Keratinocyte (primary cell): ENCODE measurements around the gene CFAP77. TPM values are rescaled to one million over a fixed set of nuclear protein-coding genes. Genes with fewer than 3 reads are reported as not detected.

Experiments used
- DNase-seq: peaks from one replicate; pipeline ENCODE4 v3.0.0-alpha.2; 2011; ENCODE audit warnings: low read depth, missing footprints, low spot score
- FAIRE-seq: peaks from 2 replicates; lab custom pipeline; 2011; peaks lifted over from hg19 to GRCh38; lab: Jason Lieb, UNC
- H2AFZ ChIP-seq: 2 replicates; pipeline ENCODE4 v1.6.0; 2012; ENCODE audit warnings: low read length, control low read depth, inconsistent platforms; ENCODE audit not compliant: control insufficient read depth
- H3K27ac ChIP-seq: 2 replicates; pipeline ENCODE4 v1.5.1; 2011; ENCODE audit warnings: low read length; ENCODE audit not compliant: control insufficient read depth, insufficient read depth
- H3K27me3 ChIP-seq: 3 replicates; pipeline ENCODE4 v1.6.0; 2011; ENCODE audit warnings: low read length; ENCODE audit not compliant: control insufficient read depth, insufficient read depth; ENCODE audit errors: extremely low read depth
- H3K36me3 ChIP-seq, 2 experiments: 2 replicates in 1 of 2; 3 replicates in 1 of 2; pipeline ENCODE4 v1.5.1; 2011; ENCODE audit warnings: low read length in 2 of 2, mild to moderate bottlenecking in 1 of 2; ENCODE audit not compliant: control insufficient read depth in 2 of 2, insufficient read depth in 2 of 2; ENCODE audit errors: extremely low read depth in 1 of 2
- H3K4me1 ChIP-seq: 3 replicates; pipeline ENCODE4 v1.5.1; 2011; ENCODE audit warnings: low read length; ENCODE audit not compliant: control insufficient read depth, insufficient read depth; ENCODE audit errors: extremely low read depth
- H3K4me2 ChIP-seq: 3 replicates; pipeline ENCODE4 v1.6.0; 2011; ENCODE audit warnings: low read depth, low read length; ENCODE audit not compliant: control insufficient read depth, insufficient read depth; ENCODE audit errors: extremely low read depth
- H3K4me3 ChIP-seq, 3 experiments: fragments of 200-600 bp in 1 of 3; sonication (generic) in 1 of 3; 2 replicates in 2 of 3; 3 replicates in 1 of 3; pipeline ENCODE4 v1.5.1; 2011 to 2016; ENCODE audit warnings: low read length in 3 of 3, mild to moderate bottlenecking in 3 of 3, control low read depth in 2 of 3, inconsistent platforms in 1 of 3, low read depth in 1 of 3, mixed read lengths in 1 of 3, mixed run types in 1 of 3, moderate library complexity in 1 of 3; ENCODE audit not compliant: control insufficient read depth in 2 of 3, insufficient read depth in 2 of 3; ENCODE audit errors: extremely low read depth in 1 of 3
- H3K79me2 ChIP-seq: 2 replicates; pipeline ENCODE4 v1.6.0; 2012; ENCODE audit warnings: low read length; ENCODE audit not compliant: control insufficient read depth, insufficient read depth
- H3K9ac ChIP-seq: 3 replicates; pipeline ENCODE4 v1.6.0; 2011; ENCODE audit warnings: low read length; ENCODE audit not compliant: control insufficient read depth, insufficient read depth; ENCODE audit errors: extremely low read depth
- H3K9me1 ChIP-seq: 3 replicates; pipeline ENCODE4 v1.6.0; 2011; ENCODE audit warnings: low read length; ENCODE audit not compliant: control insufficient read depth, insufficient read depth; ENCODE audit errors: extremely low read depth
- H3K9me3 ChIP-seq: 2 replicates; pipeline ENCODE4 v1.5.1; 2012; ENCODE audit warnings: low read depth, low read length; ENCODE audit not compliant: control insufficient read depth
- H4K20me1 ChIP-seq: 3 replicates; pipeline ENCODE4 v1.6.0; 2011; ENCODE audit warnings: low read length; ENCODE audit not compliant: control insufficient read depth, insufficient read depth; ENCODE audit errors: extremely low read depth
- CTCF ChIP-seq, 3 experiments: IDR thresholded peaks in 1 of 3; conservative IDR thresholded peaks in 1 of 3; optimal IDR thresholded peaks in 1 of 3; 2 replicates in 2 of 3; 3 replicates in 1 of 3; pipeline versions ENCODE3 to v1.5.1; 2011; ENCODE audit warnings: low read length in 3 of 3, mild to moderate bottlenecking in 3 of 3, moderate library complexity in 2 of 3, control low read depth in 1 of 3, inconsistent platforms in 1 of 3; ENCODE audit not compliant: insufficient read depth in 2 of 3; ENCODE audit errors: extremely low read depth in 1 of 3
- EZH2 ChIP-seq: IDR thresholded peaks from one replicate; pipeline ENCODE4 v1.6.1; 2012; ENCODE audit warnings: inconsistent platforms, mild to moderate bottlenecking, low read length, moderate library complexity
- dilution Hi-C: fragments of 300-500 bp; cut with MboI; formaldehyde crosslinking; loops from one replicate; pipeline ENCODE4 v1.7.0; 2020; ENCODE audit warnings: low sequenced_read_pairs; ENCODE audit not compliant: extremely low pct_ligation_motif_present
- polyA plus RNA-seq, 5 experiments: library from polyadenylated mRNA; depleted of rRNA in 3 of 5; stranded (reverse) in 3 of 5; stranded (forward) in 1 of 5; unstranded in 1 of 5; fragments of >200 nt; gene quantifications; 1 replicate in 1 of 5; 2 replicates in 3 of 5; 3 replicates in 1 of 5; pipeline versions ENCODE4 v1.2.1 to v1.2.3, GENCODE V29; 2011 to 2012; ENCODE audit warnings: missing spikeins in 2 of 5, low read depth in 1 of 5, low replicate concordance in 1 of 5

The CFAP77 gene
- polyA plus RNA-seq, 1 donor (not counting 4 experiments of a cell fraction or from before 2014, with no cell fraction given), result not detected

DNA sequence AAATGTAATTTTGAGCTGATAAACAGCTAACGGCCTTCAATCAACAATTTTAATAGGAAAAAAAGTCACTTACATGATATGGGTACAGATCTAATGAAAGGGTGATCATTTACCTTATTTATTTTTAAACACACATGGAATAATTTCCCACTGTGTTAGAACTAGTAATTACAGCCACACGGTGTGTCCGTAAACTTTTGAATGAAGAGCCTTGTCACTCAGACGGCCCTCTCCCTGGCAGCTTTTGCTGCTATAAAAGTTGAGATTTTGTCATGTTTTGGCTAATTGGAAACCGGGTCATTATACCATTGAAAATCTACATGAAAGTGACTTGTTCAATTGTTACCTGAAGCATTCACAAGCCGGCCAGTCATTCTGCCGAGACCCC is 15.7 kb downstream of the CFAP77 start:
- Histone ChIP-seq H4K20me1 (no peaks in the 10 kb centered on the region), H3K4me2 (no peak overlapping the region), H3K4me1 (no peaks in the 10 kb centered on the region), H3K27ac (no peak overlapping the region), H3K9me1 (no peaks in the 10 kb centered on the region), H3K9me3 (no peaks in the 10 kb centered on the region), H2AFZ (no peak overlapping the region), H3K9ac (no peak overlapping the region), H3K36me3 (no peaks in the 10 kb centered on the region), H3K79me2 (no peaks in the 10 kb centered on the region), H3K27me3 (peaks cover 39% of the 10 kb centered on the region), H3K4me3 (no peak overlapping the region)
- no peak for DNase-seq
- TF ChIP-seq EZH2, result no peak
- FAIRE-seq, result no peak
- dilution Hi-C loops, result no loop called here

DNA sequence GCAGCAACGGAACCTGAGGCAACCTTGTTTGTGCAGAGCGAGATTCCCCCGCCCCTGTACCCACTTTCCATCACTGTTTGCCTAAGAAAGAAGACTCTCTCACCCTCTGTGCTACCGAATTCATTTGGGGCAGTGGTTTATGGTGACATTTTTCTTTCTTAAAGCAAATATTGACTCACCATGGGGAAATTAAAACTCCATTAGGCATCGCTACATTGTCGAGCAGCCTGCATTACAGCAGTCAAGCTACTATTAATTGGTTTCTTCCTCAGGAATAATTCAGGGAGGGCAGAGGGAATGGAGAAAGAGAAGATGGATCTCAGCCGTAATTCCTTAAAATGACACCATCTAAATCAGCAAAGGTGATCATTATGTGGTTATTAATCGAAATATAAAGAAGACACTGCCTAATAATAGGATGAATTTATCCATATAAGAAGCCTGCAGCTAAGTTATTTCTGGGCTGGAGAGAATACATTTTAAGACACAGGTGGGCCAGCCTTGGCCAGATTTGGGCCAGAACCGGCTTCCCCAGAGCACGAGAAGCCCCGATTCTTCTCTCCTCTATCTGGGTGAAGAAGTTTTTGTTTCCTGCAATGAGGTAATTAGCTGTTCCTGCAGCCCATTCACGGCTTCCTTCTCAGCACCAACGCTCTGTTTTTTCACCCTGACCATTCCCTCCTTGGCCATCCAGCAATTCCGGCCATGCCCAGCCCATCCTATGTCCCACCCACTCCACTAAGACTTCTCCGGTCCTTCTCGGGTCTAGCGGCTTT is 16.8 kb downstream of the CFAP77 start:
- Histone ChIP-seq H3K36me3 (no peaks in the 10 kb centered on the region), H3K4me1 (no peaks in the 10 kb centered on the region), H3K79me2 (no peaks in the 10 kb centered on the region), H3K27me3 (peaks cover 39% of the 10 kb centered on the region), H4K20me1 (no peaks in the 10 kb centered on the region), H2AFZ (no peak overlapping the region), H3K27ac (no peak overlapping the region), H3K9ac (no peak overlapping the region), H3K4me2 (no peak overlapping the region), H3K9me3 (no peaks in the 10 kb centered on the region), H3K9me1 (no peaks in the 10 kb centered on the region), H3K4me3 (no peak overlapping the region)
- DNase-seq (no peak), FAIRE-seq (no peak)
- dilution Hi-C loops, result no loop called here
- TF ChIP-seq CTCF (optimal IDR thresholded peaks at IDR 0.05 in 1 of 3, IDR thresholded peaks at IDR 0.05 in 1 of 3, conservative IDR thresholded peaks at IDR 0.05 in 1 of 3; ENCODE audit: extremely low read depth in 1 of 3, insufficient read depth in 2 of 3, low read length in 3 of 3) (no peak), EZH2 (no peak)
